ENCODE results near the gene SCAP. TPM values are rescaled to one million over a fixed set of nuclear protein-coding genes. Genes with fewer than 3 reads are reported as not detected.

Gene SCAP
- 58.9 and 79.7 TPM in 2 replicates for total RNA-seq

GRCh38 chr3:47475570-47476329 is at the start of gene SCAP:
SCAP (minus strand) TSS chr3:47475941; CDS start chr3:47442993, 32,948 bp downstream.

GRCh38 chr3:47513125-47513929 is 37.6 kb upstream of the SCAP start, which contains the start of gene ELP6:
ELP6 (minus strand) TSS chr3:47513712; CDS start chr3:47513590, 122 bp downstream.

GRCh38 chr3:47380601-47381316 is 95.0 kb downstream of the SCAP start, which contains the start of gene PTPN23:
PTPN23 (plus strand) TSS chr3:47381021; CDS start chr3:47381097, 76 bp downstream.

Small RNAs within 50 kb of the gene (small RNA-seq; reads per million reads assigned to genes)
- not detected for gene AC099778.2

Other genes starting within 250 kb of the SCAP start
- 10.1 and 14.8 TPM in 2 replicates for gene KIF9, start 193.1 kb downstream of the SCAP start, total RNA-seq
- gene KLHL18, start 193.0 kb downstream of the SCAP start, total RNA-seq, result 45.4 and 47.6 TPM in 2 replicates
- 37.2 and 38.2 TPM in 2 replicates for gene PTPN23, start 94.9 kb downstream of the SCAP start, total RNA-seq
- 30.8 and 33.6 TPM in 2 replicates for gene ELP6, start 37.8 kb upstream of the SCAP start, total RNA-seq
- 0.65 and 0.67 TPM in 2 replicates for gene CSPG5, start 102.9 kb upstream of the SCAP start, total RNA-seq

All from vein endothelial cell (primary cell).